MCF 10A (cell line): ENCODE results near the gene ST7. TPM values are rescaled to one million over a fixed set of nuclear protein-coding genes. Genes with fewer than 3 reads are reported as not detected.

Source experiments
- BruUV-seq: library from RNA; stranded (reverse); fragments of 400-500 nt; replicated peaks from 2 replicates; lab custom pipeline; 2021; lab: Mats Ljungman, UMichigan
- CTCF ChIA-PET: fragments of 300-600 bp; sonication (Branson Sonifier 250); formaldehyde crosslinking; extraction: SDS; loops from one replicate; lab custom pipeline; 2021; ENCODE audit warnings: antibody characterized with exemption, inconsistent platforms; lab: Yijun Ruan, JAX
- POLR2A ChIA-PET: fragments of 300-600, 350-650 bp; sonication (Branson Sonifier 250); formaldehyde crosslinking; extraction: SDS; loops from one replicate; lab custom pipeline; 2020; ENCODE audit warnings: antibody characterized with exemption, inconsistent platforms; lab: Yijun Ruan, JAX
- DNase-seq: peaks from one replicate; pipeline ENCODE4 v3.0.0-alpha.2; 2018; ENCODE audit not compliant: unreplicated experiment
- H3K27ac Mint-ChIP-seq: one replicate; pipeline ENCODE4 v1.8.0; 2022; ENCODE audit warnings: mild to moderate bottlenecking, low read depth, mixed read lengths; ENCODE audit not compliant: unreplicated experiment
- H3K27me3 Mint-ChIP-seq: one replicate; pipeline ENCODE4 v1.8.0; 2022; ENCODE audit warnings: mixed read lengths; ENCODE audit not compliant: insufficient read depth, unreplicated experiment
- H3K36me3 Mint-ChIP-seq: one replicate; pipeline ENCODE4 v1.8.0; 2022; ENCODE audit warnings: mild to moderate bottlenecking, moderate library complexity, mixed read lengths; ENCODE audit not compliant: insufficient read depth, unreplicated experiment
- H3K4me1 Mint-ChIP-seq: one replicate; pipeline ENCODE4 v1.8.0; 2022; ENCODE audit warnings: mixed read lengths; ENCODE audit not compliant: insufficient read depth, unreplicated experiment
- H3K4me3 Mint-ChIP-seq: one replicate; pipeline ENCODE4 v1.8.0; 2022; ENCODE audit warnings: mild to moderate bottlenecking, moderate library complexity, mixed read lengths; ENCODE audit not compliant: unreplicated experiment
- H3K9me3 Mint-ChIP-seq: one replicate; pipeline ENCODE4 v1.8.0; 2022; ENCODE audit warnings: mixed read lengths; ENCODE audit not compliant: unreplicated experiment
- intact Hi-C: fragments of 100-400 bp; cut with micrococcal nuclease; formaldehyde crosslinking; loops from 2 replicates; pipeline ENCODE4 v1.14.1; 2022
- total RNA-seq: library from RNA; stranded (reverse); gene quantifications from 2 replicates; pipeline ENCODE4 v1.2.3, GENCODE V29; 2022
- TF ChIP-seq, protein P1 (sequence below): fragments of 200-600 bp; IDR thresholded peaks from one replicate; pipeline ENCODE4 v1.8.0; 2022; ENCODE audit warnings: antibody characterized with exemption, mild to moderate bottlenecking; ENCODE audit not compliant: unreplicated experiment

Gene ST7
- total RNA-seq, 1 experiment from 2014 or later = 18.5 TPM

- intact Hi-C loops = no loop called here
- H3K27ac Mint-ChIP-seq = no peak overlapping the region
- H3K9me3 Mint-ChIP-seq = no peaks in the 10 kb centered on the region
- no peaks in the 10 kb centered on the region for H3K4me1 Mint-ChIP-seq
- POLR2A ChIA-PET = no interaction called here
- CTCF ChIA-PET = no interaction called here
- no peak for DNase-seq
- no peak overlapping the region for H3K4me3 Mint-ChIP-seq
- peaks cover 6% of the 10 kb centered on the region for H3K36me3 Mint-ChIP-seq
- TF ChIP-seq, protein P1, sequence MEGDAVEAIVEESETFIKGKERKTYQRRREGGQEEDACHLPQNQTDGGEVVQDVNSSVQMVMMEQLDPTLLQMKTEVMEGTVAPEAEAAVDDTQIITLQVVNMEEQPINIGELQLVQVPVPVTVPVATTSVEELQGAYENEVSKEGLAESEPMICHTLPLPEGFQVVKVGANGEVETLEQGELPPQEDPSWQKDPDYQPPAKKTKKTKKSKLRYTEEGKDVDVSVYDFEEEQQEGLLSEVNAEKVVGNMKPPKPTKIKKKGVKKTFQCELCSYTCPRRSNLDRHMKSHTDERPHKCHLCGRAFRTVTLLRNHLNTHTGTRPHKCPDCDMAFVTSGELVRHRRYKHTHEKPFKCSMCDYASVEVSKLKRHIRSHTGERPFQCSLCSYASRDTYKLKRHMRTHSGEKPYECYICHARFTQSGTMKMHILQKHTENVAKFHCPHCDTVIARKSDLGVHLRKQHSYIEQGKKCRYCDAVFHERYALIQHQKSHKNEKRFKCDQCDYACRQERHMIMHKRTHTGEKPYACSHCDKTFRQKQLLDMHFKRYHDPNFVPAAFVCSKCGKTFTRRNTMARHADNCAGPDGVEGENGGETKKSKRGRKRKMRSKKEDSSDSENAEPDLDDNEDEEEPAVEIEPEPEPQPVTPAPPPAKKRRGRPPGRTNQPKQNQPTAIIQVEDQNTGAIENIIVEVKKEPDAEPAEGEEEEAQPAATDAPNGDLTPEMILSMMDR = no peak
- no TSS peak for BruUV-seq
- H3K27me3 Mint-ChIP-seq = no peaks in the 10 kb centered on the region
These were observed 267.5 kb downstream of the ST7 start for GRCh38 chr7:117220836-117221235.

- H3K27ac Mint-ChIP-seq = no peak overlapping the region
- intact Hi-C loops = no loop called here
- CTCF ChIA-PET = interaction anchor here (0.5 kb wide), 1 partner anchor 236 kb away, joined by 3 read pairs; no protein-coding TSS in a partner anchor
- no peak for DNase-seq
- H3K9me3 Mint-ChIP-seq = no peaks in the 10 kb centered on the region
- H3K27me3 Mint-ChIP-seq = no peaks in the 10 kb centered on the region
- no peaks in the 10 kb centered on the region for H3K4me1 Mint-ChIP-seq
- H3K4me3 Mint-ChIP-seq = no peak overlapping the region
- BruUV-seq = no TSS peak
- POLR2A ChIA-PET = no interaction called here
- TF ChIP-seq, protein P1 = no peak
- peaks cover 6% of the 10 kb centered on the region for H3K36me3 Mint-ChIP-seq
These were observed 272.2 kb downstream of the ST7 start for GRCh38 chr7:117225536-117225935.

DNA sequence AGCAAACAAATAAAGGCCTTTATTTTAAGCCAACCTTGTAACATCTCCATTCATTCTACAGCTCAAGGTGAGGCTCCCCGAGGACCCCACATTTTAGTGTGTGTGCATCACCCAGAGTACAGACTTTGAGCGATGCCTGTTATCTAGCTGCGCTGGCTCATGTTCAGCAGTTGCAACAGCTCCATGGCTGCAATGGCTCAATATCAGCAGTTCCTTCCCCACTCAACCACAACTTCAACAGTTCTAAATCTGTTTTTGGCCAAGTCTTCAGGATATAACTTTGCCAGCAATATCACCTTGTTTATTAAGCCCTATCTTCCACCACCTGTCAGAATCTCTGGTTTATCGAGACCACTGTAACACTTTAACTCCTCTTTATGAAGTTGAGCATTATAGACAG lies 273.8 kb downstream of the ST7 start:
- intact Hi-C loops = no loop called here

DNA sequence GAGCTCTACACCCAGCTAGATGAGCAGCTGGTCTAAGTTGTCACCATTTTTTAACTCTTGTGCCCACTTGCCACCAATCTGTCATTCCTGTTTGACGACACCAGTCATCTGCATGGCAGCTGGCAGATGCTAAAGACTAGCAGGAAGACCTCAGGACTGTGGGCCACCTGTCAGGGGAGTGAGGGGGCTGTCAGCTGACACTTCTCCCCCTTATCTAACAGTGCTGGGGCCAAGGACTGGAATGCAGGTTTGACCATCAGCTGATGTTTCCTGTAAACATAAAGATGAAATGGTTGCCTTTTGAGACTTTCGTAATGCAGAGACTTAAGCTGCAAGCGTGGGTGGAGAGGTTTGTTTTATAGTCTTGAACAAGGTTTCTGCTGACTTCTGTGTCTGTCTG lies 276.0 kb downstream of the ST7 start:
- CTCF ChIA-PET = interaction anchor here (0.5 to 2.3 kb wide), 4 partner anchors 16 to 96 kb away, joined by 3 to 9 read pairs (median 4); no protein-coding TSS in a partner anchor
- BruUV-seq = no TSS peak
- H3K9me3 Mint-ChIP-seq = peaks cover under 1% of the 10 kb centered on the region
- no peaks in the 10 kb centered on the region for H3K4me1 Mint-ChIP-seq
- no peak overlapping the region for H3K27ac Mint-ChIP-seq
- no peak overlapping the region for H3K4me3 Mint-ChIP-seq
- intact Hi-C loops = no loop called here
- DNase-seq = no peak
- no peaks in the 10 kb centered on the region for H3K36me3 Mint-ChIP-seq
- TF ChIP-seq, protein P1 = no peak
- POLR2A ChIA-PET = no interaction called here
- no peaks in the 10 kb centered on the region for H3K27me3 Mint-ChIP-seq

More for the DNA sequence above, 273.8 kb downstream of the ST7 start:
- no peak for DNase-seq
- H3K27ac Mint-ChIP-seq = no peak overlapping the region
- no peak overlapping the region for H3K4me3 Mint-ChIP-seq
- no peaks in the 10 kb centered on the region for H3K9me3 Mint-ChIP-seq
- no peaks in the 10 kb centered on the region for H3K4me1 Mint-ChIP-seq
- H3K36me3 Mint-ChIP-seq = peaks cover 6% of the 10 kb centered on the region
- CTCF ChIA-PET = interaction anchor here (0.8 kb wide), 1 partner anchor 13 kb away, joined by 6 read pairs; no protein-coding TSS in a partner anchor
- no peaks in the 10 kb centered on the region for H3K27me3 Mint-ChIP-seq
- no TSS peak for BruUV-seq
- POLR2A ChIA-PET = no interaction called here
- TF ChIP-seq, protein P1 = no peak
